Epithelial cell of esophagus (primary cell): Measurements from ENCODE around the gene IFT80.

Experiments used
- DNase-seq: peaks from one replicate; pipeline ENCODE4 v3.0.0; 2010; ENCODE audit warnings: low read depth
- H3K4me3 ChIP-seq: 2 replicates; pipeline ENCODE4 v1.5.1; 2011; ENCODE audit warnings: mild to moderate bottlenecking, low read length, control low read depth
- TF ChIP-seq, protein P1 (sequence below): IDR thresholded peaks from 2 replicates; pipeline ENCODE4 v1.5.1; 2011; ENCODE audit warnings: low read depth, mild to moderate bottlenecking, low read length, control low read depth, inconsistent platforms; ENCODE audit not compliant: insufficient read depth; ENCODE audit errors: missing control alignments

The IFT80 gene

GRCh38 chr3:160393346-160394008, 5.5 kb downstream of the IFT80 start:
- DNase-seq = no peak
- TF ChIP-seq, protein P1, sequence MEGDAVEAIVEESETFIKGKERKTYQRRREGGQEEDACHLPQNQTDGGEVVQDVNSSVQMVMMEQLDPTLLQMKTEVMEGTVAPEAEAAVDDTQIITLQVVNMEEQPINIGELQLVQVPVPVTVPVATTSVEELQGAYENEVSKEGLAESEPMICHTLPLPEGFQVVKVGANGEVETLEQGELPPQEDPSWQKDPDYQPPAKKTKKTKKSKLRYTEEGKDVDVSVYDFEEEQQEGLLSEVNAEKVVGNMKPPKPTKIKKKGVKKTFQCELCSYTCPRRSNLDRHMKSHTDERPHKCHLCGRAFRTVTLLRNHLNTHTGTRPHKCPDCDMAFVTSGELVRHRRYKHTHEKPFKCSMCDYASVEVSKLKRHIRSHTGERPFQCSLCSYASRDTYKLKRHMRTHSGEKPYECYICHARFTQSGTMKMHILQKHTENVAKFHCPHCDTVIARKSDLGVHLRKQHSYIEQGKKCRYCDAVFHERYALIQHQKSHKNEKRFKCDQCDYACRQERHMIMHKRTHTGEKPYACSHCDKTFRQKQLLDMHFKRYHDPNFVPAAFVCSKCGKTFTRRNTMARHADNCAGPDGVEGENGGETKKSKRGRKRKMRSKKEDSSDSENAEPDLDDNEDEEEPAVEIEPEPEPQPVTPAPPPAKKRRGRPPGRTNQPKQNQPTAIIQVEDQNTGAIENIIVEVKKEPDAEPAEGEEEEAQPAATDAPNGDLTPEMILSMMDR = no peak
- no peak overlapping the region for H3K4me3 ChIP-seq

- TF ChIP-seq, protein P1 = no peak
- DNase-seq = no peak
- H3K4me3 ChIP-seq = no peak overlapping the region
Measured at GRCh38 chr3:160392798-160393197, 6.2 kb downstream of the IFT80 start.

DNA sequence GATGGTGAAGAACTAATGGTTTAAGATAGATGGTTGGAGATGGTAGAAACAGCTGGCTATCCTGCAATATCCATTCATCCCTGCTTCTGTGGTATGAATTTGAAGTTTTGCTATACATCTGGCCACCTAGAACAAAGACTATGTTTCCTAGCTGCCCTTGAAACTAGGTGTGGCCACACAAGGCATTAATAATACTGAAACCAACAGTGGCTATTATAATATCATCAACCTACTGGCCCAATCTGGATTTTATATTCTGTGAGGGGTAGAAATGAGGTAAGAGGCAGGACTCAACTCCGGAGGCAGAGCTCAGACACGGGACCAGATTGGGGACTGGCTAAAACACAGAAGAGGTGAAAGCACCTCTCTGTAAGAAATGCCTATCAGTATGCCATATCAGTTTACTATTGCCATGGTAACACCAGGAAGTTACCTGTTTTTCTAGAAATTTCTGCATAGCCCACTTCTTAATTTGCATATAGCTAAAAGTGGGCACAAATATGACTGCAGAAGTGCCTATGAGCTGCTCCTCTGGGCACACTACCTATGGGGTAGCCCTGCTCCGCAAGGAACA, 8.4 kb downstream of the IFT80 start:
- DNase-seq = no peak
- H3K4me3 ChIP-seq = no peak overlapping the region
- TF ChIP-seq, protein P1 = no peak

- DNase-seq = no peak
- TF ChIP-seq, protein P1 = no peak
Measured at GRCh38 chr3:160384639-160385318, 14.2 kb downstream of the IFT80 start.

GRCh38 chr3:160381470-160381869, 17.6 kb downstream of the IFT80 start:
- DNase-seq = peak; percentile 50
- H3K4me3 ChIP-seq = no peak overlapping the region
- TF ChIP-seq, protein P1 = no peak

More at GRCh38 chr3:160384639-160385318, 14.2 kb downstream of the IFT80 start:
- no peak overlapping the region for H3K4me3 ChIP-seq

DNA sequence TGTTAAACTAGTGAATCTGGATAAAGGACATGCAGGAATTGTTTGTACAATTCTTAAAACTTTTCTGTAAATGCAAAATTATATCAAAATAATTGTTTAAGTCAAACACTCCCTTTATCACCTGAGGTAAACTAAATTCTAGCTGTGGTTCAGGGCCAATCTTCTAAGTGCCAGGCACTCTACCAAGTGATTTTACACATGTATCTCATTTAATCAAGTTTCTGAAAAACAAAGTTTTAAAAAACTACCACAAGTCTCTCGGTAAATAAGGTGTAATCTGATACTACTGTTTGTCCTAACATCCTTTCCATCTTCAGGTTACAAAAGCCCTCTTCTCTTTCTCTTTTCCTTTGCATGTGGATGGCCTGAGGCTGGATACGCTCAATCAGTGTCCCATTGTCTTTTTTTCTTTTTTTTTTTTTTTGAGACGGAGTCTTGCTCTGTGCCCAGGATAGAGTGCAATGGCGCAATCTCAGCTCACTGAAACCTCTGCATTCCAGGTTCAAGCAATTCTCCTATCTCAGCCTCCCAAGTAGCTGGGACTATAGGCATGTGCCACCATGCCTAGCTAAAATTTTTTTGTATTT, 19.3 kb downstream of the IFT80 start:
- DNase-seq = no peak
- no peak overlapping the region for H3K4me3 ChIP-seq
- TF ChIP-seq, protein P1 = no peak
